Smooth muscle cell (in vitro differentiated cells): Measurements from ENCODE around the gene CFHR2. TPM values are rescaled to one million over a fixed set of nuclear protein-coding genes. Genes with fewer than 3 reads are reported as not detected.
"Not testable (repeated sequence)": the region's sequence is repeated elsewhere in the genome, so short reads cannot be mapped to it uniquely, and the experiment has no call there.

Experiments used
- DNase-seq: peaks from one replicate; lab custom pipeline; 2025; ENCODE audit not compliant: unreplicated experiment; lab: John Stamatoyannopoulos, UW
- H2AFZ ChIP-seq: fragments of 200-600 bp; sonication (generic); 2 replicates; pipeline ENCODE4 v1.6.0; 2016; ENCODE audit warnings: antibody characterized with exemption, low read depth, mild to moderate bottlenecking
- H3F3A ChIP-seq: fragments of 200-600 bp; sonication (generic); 2 replicates; pipeline ENCODE4 v1.6.0; 2017; ENCODE audit warnings: antibody characterized with exemption, low read depth
- H3K27ac ChIP-seq: fragments of 200-600 bp; sonication (generic); 2 replicates; pipeline ENCODE4 v1.5.1; 2016; ENCODE audit warnings: low read depth, mild to moderate bottlenecking
- H3K27me3 ChIP-seq: fragments of 200-600 bp; sonication (generic); 2 replicates; pipeline ENCODE4 v1.6.1; 2016; ENCODE audit warnings: low read depth, mild to moderate bottlenecking
- H3K36me3 ChIP-seq: fragments of 200-600 bp; sonication (generic); 2 replicates; pipeline ENCODE4 v1.5.1; 2016; ENCODE audit warnings: low read depth
- H3K4me1 ChIP-seq: fragments of 200-600 bp; sonication (generic); 2 replicates; pipeline ENCODE4 v1.5.1; 2016; ENCODE audit warnings: low read depth
- H3K4me2 ChIP-seq: fragments of 200-600 bp; sonication (generic); 2 replicates; pipeline ENCODE4 v1.6.0; 2016; ENCODE audit warnings: mild to moderate bottlenecking
- H3K4me3 ChIP-seq: fragments of 200-600 bp; sonication (generic); 2 replicates; pipeline ENCODE4 v1.5.1; 2016; ENCODE audit warnings: mild to moderate bottlenecking
- H3K79me2 ChIP-seq: fragments of 200-600 bp; sonication (generic); 2 replicates; pipeline ENCODE4 v1.6.0; 2016; ENCODE audit warnings: low read depth, mild to moderate bottlenecking
- H3K9ac ChIP-seq: fragments of 200-600 bp; sonication (generic); 2 replicates; pipeline ENCODE4 v1.6.0; 2016; ENCODE audit warnings: low read depth
- H3K9me3 ChIP-seq: fragments of 200-600 bp; sonication (generic); replicated peaks from 2 replicates; pipeline ENCODE4 v1.5.1; 2016; ENCODE audit warnings: low read depth
- H4K20me1 ChIP-seq: fragments of 200-600 bp; sonication (generic); 2 replicates; pipeline ENCODE4 v1.6.0; 2016; ENCODE audit warnings: low read depth
- CTCF ChIP-seq: fragments of 200-600 bp; sonication (generic); IDR thresholded peaks from 2 replicates; pipeline ENCODE4 v1.5.1; 2017; ENCODE audit warnings: borderline replicate concordance, mild to moderate bottlenecking, antibody characterized with exemption; ENCODE audit not compliant: insufficient read depth, poor library complexity, severe bottlenecking
- WGBS: methylation state at CpG from one replicate; pipeline ENCODE4 v1.1.7; 2016; ENCODE audit warnings: low lambda C conversion rate; 5-methylcytosine and 5-hydroxymethylcytosine counted together
- polyA plus RNA-seq: library from polyadenylated mRNA; unstranded; fragments of >200 nt; fragmentation: Nextera tagmentation; extraction: Ambion mirVana; gene quantifications from 2 replicates; pipeline ENCODE4 v1.2.1, GENCODE V29; 2016
- total RNA-seq: library from RNA; depleted of rRNA; stranded (reverse); fragments of >200 nt; gene quantifications from 2 replicates; pipeline ENCODE4 v1.2.3, GENCODE V29; 2014

Gene CFHR2
- total and polyA plus RNA-seq, 2 experiments from 2014 or later: not detected

GRCh38 chr1:196970182-196970581, 26.6 kb downstream of the CFHR2 start:
- TF ChIP-seq CTCF: no peak
- Histone ChIP-seq H4K20me1 (no peaks in the 10 kb centered on the region), H3K4me3 (no peak overlapping the region), H3K36me3 (no peaks in the 10 kb centered on the region), H3K4me1 (no peaks in the 10 kb centered on the region), H3K9me3 (no peaks in the 10 kb centered on the region), H3K9ac (no peak overlapping the region), H2AFZ (no peak overlapping the region), H3K27me3 (no peaks in the 10 kb centered on the region), H3F3A (no peaks in the 10 kb centered on the region), H3K79me2 (no peaks in the 10 kb centered on the region), H3K27ac (no peak overlapping the region), H3K4me2 (no peak overlapping the region)
- 83% methylated on average over 1 of the region's 1 CpG for WGBS
- DNase-seq: no peak

GRCh38 chr1:196976278-196976677, 32.7 kb downstream of the CFHR2 start:
- Histone ChIP-seq H3K4me1 (no peaks in the 10 kb centered on the region), H3K36me3 (no peaks in the 10 kb centered on the region), H3K27ac (no peak overlapping the region), H4K20me1 (no peaks in the 10 kb centered on the region), H3K4me3 (no peak overlapping the region), H3F3A (no peaks in the 10 kb centered on the region), H3K9me3 (no peaks in the 10 kb centered on the region), H3K27me3 (no peaks in the 10 kb centered on the region), H2AFZ (no peak overlapping the region), H3K9ac (no peak overlapping the region), H3K4me2 (no peak overlapping the region), H3K79me2 (no peaks in the 10 kb centered on the region)
- no peak for DNase-seq
- 90% methylated on average over 4 of the region's 4 CpGs for WGBS
- TF ChIP-seq CTCF: no peak

GRCh38 chr1:196977278-196977677, 33.7 kb downstream of the CFHR2 start, which contains the start of gene CFHR5:
Gene CFHR5 (plus strand): TSS chr1:196977556. CDS start chr1:196977665, 109 bp downstream.
- Histone ChIP-seq H4K20me1 (no peaks in the 10 kb centered on the region), H3K27ac (no peak within 1 kb of the TSS), H3K27me3 (no peaks in the 10 kb centered on the region), H3K4me1 (no peaks in the 10 kb centered on the region), H3K4me2 (no peak within 1 kb of the TSS), H3K9ac (no peak within 1 kb of the TSS), H3K36me3 (no peaks in the 10 kb centered on the region), H2AFZ (no peak within 1 kb of the TSS), H3K4me3 (no peak within 1 kb of the TSS), H3K79me2 (no peaks in the 10 kb centered on the region), H3F3A (no peaks in the 10 kb centered on the region), H3K9me3 (no peaks in the 10 kb centered on the region)
- DNase-seq: no peak
- TF ChIP-seq CTCF: no peak
- WGBS: 84% methylated on average over 5 of the region's 5 CpGs

GRCh38 chr1:196980859-196981258, 37.3 kb downstream of the CFHR2 start:
- H4K20me1 ChIP-seq: no peaks in the 10 kb centered on the region
- 84% methylated on average over 1 of the region's 1 CpG for WGBS

GRCh38 chr1:196982247-196982646, 38.7 kb downstream of the CFHR2 start:
- not testable (repeated sequence) for H3K27me3 ChIP-seq, H3K4me2 ChIP-seq, H3F3A ChIP-seq, H3K79me2 ChIP-seq, H3K36me3 ChIP-seq, DNase-seq, H3K4me3 ChIP-seq, H3K27ac ChIP-seq, H3K9ac ChIP-seq, H3K9me3 ChIP-seq, H3K4me1 ChIP-seq, H4K20me1 ChIP-seq, H2AFZ ChIP-seq
- WGBS: 94% methylated on average over 7 of the region's 7 CpGs

More at GRCh38 chr1:196980859-196981258, 37.3 kb downstream of the CFHR2 start:
- H3K79me2 ChIP-seq: no peaks in the 10 kb centered on the region
- no peak overlapping the region for H3K4me3 ChIP-seq
- no peak overlapping the region for H3K9ac ChIP-seq
- no peaks in the 10 kb centered on the region for H3K9me3 ChIP-seq
- no peak for DNase-seq
- H3K27ac ChIP-seq: no peak overlapping the region
- no peak overlapping the region for H2AFZ ChIP-seq
- no peaks in the 10 kb centered on the region for H3K36me3 ChIP-seq
- no peak overlapping the region for H3K4me2 ChIP-seq
- no peak for TF ChIP-seq CTCF
- no peaks in the 10 kb centered on the region for H3K4me1 ChIP-seq
- no peaks in the 10 kb centered on the region for H3F3A ChIP-seq
- H3K27me3 ChIP-seq: no peaks in the 10 kb centered on the region
